AG08395 (cell line): Measurements from ENCODE around the gene SF3A1.
"Not testable (repeated sequence)": the region's sequence is repeated elsewhere in the genome, so short reads cannot be mapped to it uniquely, and the experiment has no call there.

Source experiments
- DNase-seq: peaks from one replicate; pipeline ENCODE4 v3.0.0; 2012; ENCODE audit warnings: mixed read lengths, low spot score

The SF3A1 gene

DNA sequence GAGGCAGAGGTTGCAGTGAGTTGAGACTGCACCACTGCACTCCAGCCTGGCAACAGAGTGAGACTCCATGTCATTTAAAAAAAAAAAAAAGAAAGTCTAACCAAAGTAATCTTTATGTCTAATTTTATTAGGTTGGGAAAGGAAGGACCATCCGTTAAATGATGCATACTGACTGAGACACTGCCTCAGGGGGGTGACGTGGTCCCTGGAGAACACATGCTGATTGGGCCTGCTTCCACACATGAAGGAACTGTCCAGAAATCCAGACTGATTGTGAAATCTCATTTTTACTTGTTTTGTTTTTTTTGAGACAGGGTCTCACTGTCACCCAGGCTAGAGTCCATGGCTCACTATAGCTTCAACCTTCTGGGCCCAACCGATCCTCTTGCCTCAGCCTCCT is 5.5 kb downstream of the SF3A1 start:
- peak; percentile 73 for DNase-seq

DNA sequence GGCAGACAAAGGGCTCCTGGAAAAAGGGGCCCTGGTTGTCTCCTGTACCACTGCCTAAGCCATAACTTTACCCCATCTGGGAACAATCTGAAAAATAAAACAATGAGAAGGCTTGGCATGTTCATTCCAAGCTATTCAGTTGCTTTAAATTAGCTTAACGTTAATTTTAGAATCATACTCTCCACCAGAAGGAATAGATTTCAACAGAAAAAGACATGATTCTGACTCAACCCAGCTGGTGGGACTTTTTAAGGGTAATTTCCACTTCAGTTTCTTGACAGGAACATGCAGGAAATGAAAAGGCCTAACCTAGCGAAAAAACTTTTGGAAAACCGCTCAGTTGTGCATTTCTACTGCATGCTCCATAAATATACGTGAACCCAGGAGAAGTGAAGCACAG is 7.9 kb downstream of the SF3A1 start:
- peak; percentile 62 for DNase-seq

DNA sequence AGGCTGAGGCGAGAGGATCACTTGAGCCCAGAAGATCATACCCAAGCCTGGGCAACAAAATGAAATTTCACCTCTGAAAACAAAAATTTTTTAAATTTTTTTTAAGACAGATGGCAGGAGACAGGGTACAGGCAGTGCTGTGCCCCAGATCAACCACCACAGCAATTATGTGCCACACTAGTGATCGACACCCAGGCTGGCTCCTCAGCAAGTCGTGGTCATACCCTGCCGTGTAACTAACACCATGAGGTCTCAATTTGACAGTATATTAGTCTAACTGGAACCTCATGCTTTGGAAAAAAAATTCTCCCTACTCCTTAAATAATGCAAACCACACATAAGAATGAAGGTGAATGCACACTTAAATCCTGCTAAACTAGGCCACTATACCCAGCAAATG is 8.3 kb downstream of the SF3A1 start:
- DNase-seq: no peak

DNA sequence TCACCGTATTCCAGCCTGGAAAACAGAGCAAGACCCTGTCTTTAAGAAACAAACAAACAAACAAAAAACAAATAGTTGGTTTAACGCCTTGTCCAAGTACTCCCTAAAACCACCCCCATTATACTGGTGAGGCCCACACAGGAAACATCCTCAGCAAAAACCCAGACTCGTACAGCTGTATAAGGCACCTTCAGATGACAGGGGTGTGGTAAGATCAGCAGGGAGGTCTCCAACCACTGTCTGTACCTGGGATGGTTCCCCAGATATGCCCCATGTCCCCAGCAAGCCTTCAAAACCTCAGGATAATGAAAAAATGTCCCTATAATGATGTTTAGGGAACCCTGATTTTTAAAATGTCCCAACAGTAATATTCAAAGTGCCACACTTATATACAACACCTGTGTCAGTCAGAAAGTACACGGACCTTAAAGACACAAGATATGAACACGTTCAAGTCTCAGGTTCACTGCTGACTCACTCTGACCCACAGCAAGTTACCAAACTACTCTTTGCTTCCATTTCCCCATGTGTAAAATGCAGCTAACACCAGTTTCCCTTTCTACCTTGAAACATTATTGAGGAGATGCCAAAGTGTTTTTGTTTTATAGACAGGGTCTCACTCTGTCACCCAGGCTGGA is 9.3 kb downstream of the SF3A1 start:
- DNase-seq: no peak

DNA sequence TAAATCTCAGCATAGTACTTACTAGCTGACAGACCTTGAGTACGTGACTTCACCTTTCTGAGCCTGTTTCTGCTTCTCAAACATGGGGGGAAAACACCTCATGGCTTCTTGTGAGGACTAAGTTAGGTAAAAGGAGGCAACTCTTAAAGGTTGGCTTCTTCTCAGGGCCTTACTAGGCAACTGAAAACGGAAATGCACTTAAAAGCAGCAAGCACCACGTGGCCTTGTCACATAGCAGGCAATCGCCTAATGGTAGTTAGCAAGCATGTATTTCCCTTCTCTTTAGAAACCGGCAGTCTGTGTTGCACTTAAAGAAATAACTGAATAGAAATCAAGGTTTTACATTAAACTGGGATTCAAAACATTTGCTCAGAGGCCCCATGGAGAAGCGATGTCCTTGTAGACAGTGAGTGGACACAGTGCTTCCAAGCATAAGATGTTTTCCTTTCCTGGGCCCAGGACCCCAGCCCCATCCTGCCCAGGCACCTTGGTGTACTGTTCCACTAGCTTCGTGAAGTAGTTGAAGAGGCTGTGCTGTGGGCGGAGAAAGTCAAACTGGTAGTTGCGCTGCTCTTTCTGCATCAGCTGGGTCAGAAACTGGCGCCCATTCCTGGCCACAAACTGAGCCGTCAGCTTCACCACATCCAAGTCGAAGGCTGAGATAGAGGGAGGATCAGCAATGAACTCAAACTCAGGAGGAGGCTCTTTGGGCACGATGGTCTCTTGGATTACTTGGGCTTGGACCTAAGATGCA is 12.1 kb downstream of the SF3A1 start:
- DNase-seq: no peak

DNA sequence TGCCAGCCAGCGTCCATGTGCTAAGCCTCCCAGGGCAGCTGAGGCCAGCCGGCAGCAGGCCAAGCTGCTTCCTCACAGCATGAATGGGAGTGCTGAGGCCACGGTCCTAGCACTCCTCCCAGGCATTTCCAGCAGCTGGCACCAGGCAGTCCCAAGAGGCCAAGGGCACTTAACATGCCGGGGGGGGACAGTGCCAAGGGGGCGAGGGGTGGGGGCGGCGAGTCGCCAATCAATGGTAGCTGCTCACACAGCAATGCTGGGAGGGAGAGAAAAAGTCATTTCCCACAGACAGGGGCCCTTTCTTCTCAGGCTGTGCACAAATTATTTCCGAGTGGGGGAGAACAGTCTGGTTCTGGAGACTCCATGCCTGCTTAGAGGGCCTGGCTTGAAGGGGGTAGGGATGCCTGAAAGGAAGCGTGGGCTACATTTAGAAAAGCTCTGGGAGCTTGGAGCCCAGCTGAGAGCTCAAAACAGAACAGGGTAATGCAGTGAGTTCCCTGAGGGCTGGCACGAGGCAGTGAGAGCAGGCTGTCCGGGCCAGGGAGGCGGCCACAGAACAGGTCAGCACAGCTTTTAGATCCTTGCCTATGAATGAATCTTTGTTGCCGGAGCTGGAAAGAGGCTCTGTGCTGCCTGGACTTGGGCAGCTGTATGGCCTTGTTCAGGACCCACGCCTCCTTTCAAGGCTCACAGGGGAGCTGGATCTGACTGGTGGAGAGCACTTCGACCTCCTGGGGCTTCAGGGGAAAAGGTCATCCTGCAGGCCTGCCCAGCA is 15.6 kb downstream of the SF3A1 start:
- DNase-seq: no peak

DNA sequence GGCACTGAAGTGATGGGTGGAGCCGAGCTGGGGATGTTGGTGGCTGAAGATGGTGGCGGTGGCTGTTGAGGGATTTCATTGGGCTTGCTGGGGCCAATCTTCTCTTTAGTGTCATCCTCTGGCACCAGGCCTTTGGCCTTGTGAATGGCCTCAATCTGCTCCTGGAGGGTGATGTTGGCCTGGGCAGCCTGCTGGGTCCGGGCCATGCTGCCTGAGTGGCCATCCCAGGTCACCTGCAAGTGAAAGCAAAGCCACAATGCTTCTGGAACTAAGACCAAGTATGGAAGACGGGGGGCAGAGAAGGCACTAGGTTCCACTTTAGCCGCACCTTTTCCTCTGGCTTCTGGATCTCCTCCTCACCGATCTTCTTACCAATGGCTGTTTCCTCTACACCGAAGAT is 17.9 kb downstream of the SF3A1 start:
- no peak for DNase-seq

GRCh38 chr22:30338341-30338740 is 18.4 kb downstream of the SF3A1 start:
- not testable (repeated sequence) for DNase-seq

DNA sequence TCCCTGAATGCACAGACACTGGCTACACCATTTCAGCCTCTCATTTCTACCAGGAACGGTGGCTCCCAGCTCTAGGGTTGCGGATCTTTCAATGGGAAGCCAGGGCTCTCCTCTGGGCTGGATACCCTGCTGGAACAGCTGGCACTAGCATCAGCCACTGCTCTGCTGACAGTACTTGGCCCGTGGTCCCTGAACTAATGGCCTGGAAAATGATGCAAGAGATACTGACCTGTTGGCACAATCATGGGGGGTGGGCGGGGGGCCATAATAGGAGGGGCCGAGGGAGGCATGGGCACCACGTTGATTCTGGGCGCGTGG is 19.3 kb downstream of the SF3A1 start:
- DNase-seq: no peak

GRCh38 chr22:30336752-30337460 is 19.8 kb downstream of the SF3A1 start:
- DNase-seq: no peak

DNA sequence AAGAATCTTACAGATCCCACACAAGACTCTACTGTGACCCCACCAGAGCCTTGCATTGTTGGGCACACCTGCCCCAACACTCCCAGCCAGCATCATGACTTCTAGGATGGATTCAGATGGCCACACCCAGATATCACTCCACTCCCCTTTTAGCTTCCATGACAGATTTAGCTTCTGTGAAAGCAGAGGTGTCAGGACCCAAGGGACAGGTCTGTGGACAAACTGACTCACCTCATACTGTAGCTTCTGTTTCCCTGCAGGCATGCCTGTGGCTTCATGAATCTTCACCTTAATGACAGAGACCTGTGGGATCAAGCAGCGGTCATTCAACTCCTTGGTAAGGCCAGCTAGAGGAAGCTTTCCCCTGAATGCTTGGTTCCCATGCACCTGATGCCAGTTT is 21.5 kb downstream of the SF3A1 start:
- no peak for DNase-seq

GRCh38 chr22:30334646-30335045 is 22.0 kb downstream of the SF3A1 start:
- no peak for DNase-seq

GRCh38 chr22:30333707-30334087 is 23.0 kb downstream of the SF3A1 start:
- no peak for DNase-seq

- DNase-seq: no peak
These were observed 23.5 kb downstream of the SF3A1 start for GRCh38 chr22:30332994-30333706.

GRCh38 chr22:30332551-30332950 is 24.1 kb downstream of the SF3A1 start:
- no peak for DNase-seq

DNA sequence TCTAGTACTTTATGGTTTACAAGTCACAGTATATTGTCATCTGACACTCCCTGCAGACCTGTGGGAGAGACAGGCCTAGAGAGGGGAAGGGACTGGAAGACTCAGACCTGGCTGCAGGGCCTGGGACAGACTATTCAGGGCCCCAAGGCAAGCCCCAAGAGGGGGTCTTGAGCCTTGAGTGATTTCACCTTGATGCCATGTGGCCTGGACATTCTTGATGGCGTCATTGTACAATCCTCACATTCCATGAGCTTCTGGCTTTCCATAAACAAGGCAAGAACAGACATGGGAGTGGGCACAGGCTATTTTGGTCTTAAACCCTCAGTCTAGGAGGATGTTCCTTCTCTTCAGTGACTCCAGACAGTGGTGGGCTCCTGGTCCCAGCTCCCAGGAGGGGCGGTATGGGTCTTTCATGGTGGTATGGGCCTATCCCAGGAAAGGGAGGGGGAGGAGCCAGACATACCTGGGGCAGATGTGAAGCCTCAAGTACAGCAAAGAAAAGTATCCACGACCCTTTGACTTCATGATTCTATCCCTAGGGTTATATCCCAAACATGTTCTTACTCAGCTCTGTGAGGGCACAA is 28.1 kb downstream of the SF3A1 start:
- DNase-seq: no peak

- DNase-seq: no peak
These were observed 28.8 kb downstream of the SF3A1 start for GRCh38 chr22:30327864-30328345.

- peak; percentile 99 for DNase-seq
These were observed 29.9 kb downstream of the SF3A1 start, which contains the start of gene TBC1D10A for GRCh38 chr22:30326706-30327362. Gene TBC1D10A (minus strand): TSS chr22:30326941. CDS start chr22:30326881, 60 bp downstream.

DNA sequence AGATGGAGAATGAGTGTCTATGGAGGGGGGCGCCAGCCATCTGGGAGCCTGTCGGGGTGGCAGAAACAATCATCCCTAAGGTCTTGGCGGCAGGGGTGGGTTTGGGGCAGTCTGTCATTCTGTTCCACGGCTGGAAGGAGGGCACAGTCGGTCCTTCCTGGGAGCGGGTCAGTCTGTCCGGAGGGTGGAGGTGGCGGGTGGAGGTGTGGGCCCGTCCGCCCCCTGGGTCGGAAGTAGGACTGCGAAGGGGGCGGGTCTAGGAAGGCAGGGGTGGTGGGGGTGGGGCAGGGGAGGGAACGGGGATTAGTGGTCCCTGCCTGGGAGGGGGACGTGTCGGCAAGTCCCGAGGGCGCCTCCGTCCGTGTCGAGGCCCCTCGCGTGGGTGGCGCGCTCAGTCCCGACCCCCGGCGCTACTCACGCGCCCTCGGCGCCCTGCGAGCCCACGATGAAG is 30.4 kb downstream of the SF3A1 start:
- peak; percentile 49 for DNase-seq

- DNase-seq: no peak
These were observed 30.9 kb downstream of the SF3A1 start for GRCh38 chr22:30325724-30326254.
